ENCODE results near the gene P2RY14. TPM values are rescaled to one million over a fixed set of nuclear protein-coding genes. Genes with fewer than 3 reads are reported as not detected.

The P2RY14 gene
- total and polyA plus RNA-seq, 2 donors (not counting 3 experiments of a cell fraction or from before 2014, with no cell fraction given): not detected

DNA sequence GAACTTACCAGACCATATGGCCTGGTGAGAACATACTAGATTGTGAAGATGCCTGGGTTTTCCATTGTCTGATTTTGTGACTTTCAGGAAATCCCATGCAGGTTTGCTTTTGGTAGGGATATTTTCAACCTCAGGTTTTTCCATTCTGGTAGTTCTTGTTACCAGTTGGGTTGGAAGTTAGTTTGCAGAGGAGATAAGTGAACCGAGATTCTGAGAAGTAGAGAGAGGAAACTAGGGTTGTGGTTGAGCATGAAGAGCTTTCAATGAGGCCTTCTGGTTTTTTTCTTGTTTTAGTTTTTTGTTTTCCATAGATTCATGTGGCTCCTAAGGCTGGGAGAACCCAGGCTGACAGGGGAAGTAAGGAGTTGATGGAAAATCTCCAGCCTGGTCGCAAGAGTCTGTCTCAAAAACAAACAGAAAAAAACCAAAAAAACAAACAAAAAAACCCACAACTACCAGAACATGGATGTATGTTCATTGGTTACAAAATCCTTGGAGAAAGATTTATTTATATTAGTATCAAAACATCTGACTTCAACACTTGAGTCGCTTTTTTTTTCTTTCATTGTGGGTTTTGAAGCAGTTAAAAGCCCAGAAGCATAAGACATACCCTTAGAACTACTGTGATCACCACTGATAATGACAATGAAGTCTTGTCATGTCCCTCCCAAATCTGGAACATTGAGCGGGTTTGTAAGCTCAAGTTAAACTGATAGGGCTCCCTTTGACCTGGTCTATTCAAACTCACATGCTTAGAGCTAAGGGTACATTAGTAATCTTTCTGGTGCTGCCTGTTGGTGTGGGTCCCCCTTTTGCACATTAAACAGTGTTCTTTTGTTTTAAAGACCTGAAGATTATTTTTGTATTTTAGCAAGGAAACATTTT is 78.5 kb downstream of the P2RY14 start:
- FAIRE-seq (no peak), DNase-seq (ENCODE audit: low read depth, low spot score) (no peak)
- intact Hi-C loops (cut with micrococcal nuclease): no loop called here
- H2AFZ ChIP-seq (ENCODE audit: low read depth, low read length): no peak overlapping the region
- H3K4me3 ChIP-seq (replicated peaks in 1 of 3; ENCODE audit: insufficient read depth in 1 of 3, low read depth in 1 of 3, low read length in 3 of 3): no peak overlapping the region
- no peaks in the 10 kb centered on the region for H3K27me3 ChIP-seq (ENCODE audit: control insufficient read depth in 2 of 2, insufficient read depth in 2 of 2, low read length in 2 of 2)
- ChIA-PET POLR2A (no interaction called here), CTCF (interaction anchor here (0.9 kb wide), 1 partner anchor 10 kb away, joined by 3 read pairs; no protein-coding TSS in a partner anchor)
- no peaks in the 10 kb centered on the region for H3K4me1 ChIP-seq (ENCODE audit: control insufficient read depth, extremely low read depth, insufficient read depth, low read length)
- H3K27ac ChIP-seq (ENCODE audit: insufficient read depth, low read depth, low read length): no peak overlapping the region
- no peaks in the 10 kb centered on the region for H4K20me1 ChIP-seq (replicated peaks; ENCODE audit: control insufficient read depth, extremely low read depth, insufficient read depth, low read length)
- no TSS peak for BruUV-seq (replicated peaks)
- H3K4me2 ChIP-seq (ENCODE audit: insufficient read depth, low read length): no peak overlapping the region
- no peaks in the 10 kb centered on the region for H3K9me3 ChIP-seq (replicated peaks; ENCODE audit: control insufficient read depth, insufficient read depth, low read length)
- no peaks in the 10 kb centered on the region for H3K79me2 ChIP-seq (ENCODE audit: control insufficient read depth, insufficient read depth, low read length)
- H3K9me1 ChIP-seq (replicated peaks; ENCODE audit: control insufficient read depth, extremely low read depth, insufficient read depth, low read length): no peaks in the 10 kb centered on the region
- H3K36me3 ChIP-seq (ENCODE audit: control insufficient read depth in 2 of 2, extremely low read depth in 1 of 2, insufficient read depth in 2 of 2, low read length in 2 of 2): no peaks in the 10 kb centered on the region
- dilution Hi-C loops (cut with MboI; ENCODE audit: extremely low pct_ligation_motif_present, low sequenced_read_pairs): no loop called here
- no peak overlapping the region for H3K9ac ChIP-seq (replicated peaks; ENCODE audit: extremely low read depth, insufficient read depth, low read length)
- TF ChIP-seq, protein P1, sequence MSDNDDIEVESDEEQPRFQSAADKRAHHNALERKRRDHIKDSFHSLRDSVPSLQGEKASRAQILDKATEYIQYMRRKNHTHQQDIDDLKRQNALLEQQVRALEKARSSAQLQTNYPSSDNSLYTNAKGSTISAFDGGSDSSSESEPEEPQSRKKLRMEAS (IDR thresholded peaks at IDR 0.05; ENCODE audit: insufficient read depth, insufficient read length): no peak
- no peak for TF ChIP-seq JUN (IDR thresholded peaks at IDR 0.05; ENCODE audit: borderline replicate concordance, insufficient read depth, insufficient read length, low read depth)
- TF ChIP-seq GATA2 (IDR thresholded peaks at IDR 0.05; ENCODE audit: insufficient read depth, insufficient read length, low read depth, low read length): no peak

DNA sequence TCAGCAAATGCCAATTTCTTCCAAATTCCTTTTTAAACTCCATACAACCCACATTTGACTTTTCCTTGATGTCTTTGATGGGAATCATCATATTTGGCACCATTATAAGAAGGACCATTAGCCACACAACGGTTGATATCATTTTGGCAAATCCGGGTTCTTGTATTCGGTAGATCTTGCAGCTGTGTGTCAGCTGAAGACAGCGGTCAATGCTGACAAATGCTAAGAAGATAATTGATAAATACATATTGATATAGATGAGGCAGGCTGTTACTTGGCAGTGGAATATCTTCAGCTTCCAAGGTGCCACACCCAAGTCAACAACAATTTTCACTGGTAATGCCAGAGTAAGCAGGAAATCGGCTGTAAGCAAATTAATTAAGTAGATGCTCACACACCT is 79.5 kb downstream of the P2RY14 start:
- dilution Hi-C loops (cut with MboI; ENCODE audit: extremely low pct_ligation_motif_present, low sequenced_read_pairs) (no loop called here), intact Hi-C loops (cut with micrococcal nuclease) (no loop called here)
- H3K9me3 ChIP-seq (replicated peaks; ENCODE audit: control insufficient read depth, insufficient read depth, low read length): no peaks in the 10 kb centered on the region
- no peak overlapping the region for H3K4me3 ChIP-seq (replicated peaks in 1 of 3; ENCODE audit: insufficient read depth in 1 of 3, low read depth in 1 of 3, low read length in 3 of 3)
- no TSS peak for BruUV-seq (replicated peaks)
- H3K79me2 ChIP-seq (ENCODE audit: control insufficient read depth, insufficient read depth, low read length): no peaks in the 10 kb centered on the region
- FAIRE-seq (no peak), DNase-seq (ENCODE audit: low read depth, low spot score) (no peak)
- no peaks in the 10 kb centered on the region for H3K9me1 ChIP-seq (replicated peaks; ENCODE audit: control insufficient read depth, extremely low read depth, insufficient read depth, low read length)
- no peaks in the 10 kb centered on the region for H3K27me3 ChIP-seq (ENCODE audit: control insufficient read depth in 2 of 2, insufficient read depth in 2 of 2, low read length in 2 of 2)
- CTCF ChIA-PET: no interaction called here
- POLR2A ChIA-PET: no interaction called here
- no peak overlapping the region for H3K9ac ChIP-seq (replicated peaks; ENCODE audit: extremely low read depth, insufficient read depth, low read length)
- TF ChIP-seq JUN (IDR thresholded peaks at IDR 0.05; ENCODE audit: borderline replicate concordance, insufficient read depth, insufficient read length, low read depth) (no peak), POLR2A (IDR thresholded peaks at IDR 0.05; ENCODE audit: low read depth, low read length) (no peak), EZH2 (IDR thresholded peaks at IDR 0.05; ENCODE audit: borderline replicate concordance, low read depth, low read length, severe bottlenecking) (no peak), MYC (IDR thresholded peaks at IDR 0.05; ENCODE audit: low read depth, low read length) (no peak)
- TF ChIP-seq, protein P2, sequence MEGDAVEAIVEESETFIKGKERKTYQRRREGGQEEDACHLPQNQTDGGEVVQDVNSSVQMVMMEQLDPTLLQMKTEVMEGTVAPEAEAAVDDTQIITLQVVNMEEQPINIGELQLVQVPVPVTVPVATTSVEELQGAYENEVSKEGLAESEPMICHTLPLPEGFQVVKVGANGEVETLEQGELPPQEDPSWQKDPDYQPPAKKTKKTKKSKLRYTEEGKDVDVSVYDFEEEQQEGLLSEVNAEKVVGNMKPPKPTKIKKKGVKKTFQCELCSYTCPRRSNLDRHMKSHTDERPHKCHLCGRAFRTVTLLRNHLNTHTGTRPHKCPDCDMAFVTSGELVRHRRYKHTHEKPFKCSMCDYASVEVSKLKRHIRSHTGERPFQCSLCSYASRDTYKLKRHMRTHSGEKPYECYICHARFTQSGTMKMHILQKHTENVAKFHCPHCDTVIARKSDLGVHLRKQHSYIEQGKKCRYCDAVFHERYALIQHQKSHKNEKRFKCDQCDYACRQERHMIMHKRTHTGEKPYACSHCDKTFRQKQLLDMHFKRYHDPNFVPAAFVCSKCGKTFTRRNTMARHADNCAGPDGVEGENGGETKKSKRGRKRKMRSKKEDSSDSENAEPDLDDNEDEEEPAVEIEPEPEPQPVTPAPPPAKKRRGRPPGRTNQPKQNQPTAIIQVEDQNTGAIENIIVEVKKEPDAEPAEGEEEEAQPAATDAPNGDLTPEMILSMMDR (IDR thresholded peaks at IDR 0.05; ENCODE audit: extremely low read depth in 1 of 2, insufficient read depth in 1 of 2, low read depth in 1 of 2, low read length in 2 of 2): no peak
- TF ChIP-seq, protein P1 (IDR thresholded peaks at IDR 0.05; ENCODE audit: insufficient read depth, insufficient read length): no peak
- no peak overlapping the region for H3K27ac ChIP-seq (ENCODE audit: insufficient read depth, low read depth, low read length)
- H4K20me1 ChIP-seq (replicated peaks; ENCODE audit: control insufficient read depth, extremely low read depth, insufficient read depth, low read length): no peaks in the 10 kb centered on the region
- H3K36me3 ChIP-seq (ENCODE audit: control insufficient read depth in 2 of 2, extremely low read depth in 1 of 2, insufficient read depth in 2 of 2, low read length in 2 of 2): no peaks in the 10 kb centered on the region
- no peak overlapping the region for H2AFZ ChIP-seq (ENCODE audit: low read depth, low read length)
- no peak overlapping the region for H3K4me2 ChIP-seq (ENCODE audit: insufficient read depth, low read length)
- H3K4me1 ChIP-seq (ENCODE audit: control insufficient read depth, extremely low read depth, insufficient read depth, low read length): no peaks in the 10 kb centered on the region

Measured in endothelial cell of umbilical vein (primary cell).